GM21576 (cell line): ENCODE results near the gene PDIA2.
"Not testable (repeated sequence)": the region's sequence is repeated elsewhere in the genome, so short reads cannot be mapped to it uniquely, and the experiment has no call there.

Experiments used
- ATAC-seq: cut with Tn5 transposase; IDR thresholded peaks from one replicate; pipeline ENCODE4 v1.9.1; 2021; ENCODE audit warnings: mild to moderate bottlenecking, moderate library complexity; ENCODE audit not compliant: unreplicated experiment

Gene PDIA2

DNA sequence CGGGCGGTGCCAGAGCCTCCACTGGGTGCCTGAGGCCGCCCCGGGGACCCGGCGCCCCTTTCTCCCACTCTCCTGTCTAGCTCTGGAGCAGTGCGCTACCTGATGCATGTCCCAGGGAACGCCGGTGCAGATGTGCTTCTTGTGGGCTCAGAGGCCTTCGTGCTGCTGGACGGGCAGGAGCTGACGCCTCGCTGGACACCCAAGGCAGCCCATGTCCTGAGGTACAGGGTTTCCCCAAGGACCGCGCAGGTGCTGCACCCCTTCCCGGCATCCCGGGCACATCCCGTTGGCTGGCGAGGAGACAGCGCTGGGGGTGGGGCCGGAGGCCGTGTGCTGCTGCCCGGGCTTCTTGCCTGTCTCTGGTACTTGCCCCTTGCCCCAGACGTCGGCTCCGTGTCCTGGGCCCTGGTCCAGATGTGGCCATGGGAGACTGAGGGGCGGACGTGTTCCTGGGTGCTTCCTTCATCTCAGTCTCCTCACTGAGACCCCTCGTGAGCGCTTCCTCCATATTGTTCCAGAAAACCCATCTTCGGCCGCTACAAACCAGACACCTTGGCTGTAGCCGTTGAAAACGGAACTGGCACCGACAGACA lies 19.7 kb upstream of the PDIA2 start:
- no peak for ATAC-seq

- no peak for ATAC-seq
Measured at GRCh38 chr16:263944-264343, 19.0 kb upstream of the PDIA2 start.

- ATAC-seq: no peak
Measured at GRCh38 chr16:264440-264951, 18.5 kb upstream of the PDIA2 start.

GRCh38 chr16:265002-265529 lies 17.9 kb upstream of the PDIA2 start:
- no peak for ATAC-seq

DNA sequence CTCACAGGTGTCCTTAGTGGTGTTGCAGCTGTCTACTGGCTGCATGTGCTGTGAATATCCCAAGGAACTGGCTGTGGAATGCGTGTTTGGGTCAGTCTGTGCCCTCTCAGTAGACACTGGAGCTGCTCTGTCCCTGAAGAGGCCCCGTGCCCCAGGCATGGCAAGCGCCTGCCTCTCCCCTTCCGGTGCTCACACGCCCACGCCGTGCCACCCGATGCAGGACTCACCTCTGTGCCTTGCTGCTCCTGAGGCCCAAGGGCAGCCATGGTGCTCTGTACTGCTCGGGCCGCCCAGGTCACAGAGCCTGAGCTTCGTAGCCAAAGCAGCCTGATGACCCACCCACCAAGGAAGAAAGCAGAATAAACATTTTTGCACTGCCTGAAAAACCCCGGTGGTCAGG lies 17.3 kb upstream of the PDIA2 start:
- no peak for ATAC-seq

DNA sequence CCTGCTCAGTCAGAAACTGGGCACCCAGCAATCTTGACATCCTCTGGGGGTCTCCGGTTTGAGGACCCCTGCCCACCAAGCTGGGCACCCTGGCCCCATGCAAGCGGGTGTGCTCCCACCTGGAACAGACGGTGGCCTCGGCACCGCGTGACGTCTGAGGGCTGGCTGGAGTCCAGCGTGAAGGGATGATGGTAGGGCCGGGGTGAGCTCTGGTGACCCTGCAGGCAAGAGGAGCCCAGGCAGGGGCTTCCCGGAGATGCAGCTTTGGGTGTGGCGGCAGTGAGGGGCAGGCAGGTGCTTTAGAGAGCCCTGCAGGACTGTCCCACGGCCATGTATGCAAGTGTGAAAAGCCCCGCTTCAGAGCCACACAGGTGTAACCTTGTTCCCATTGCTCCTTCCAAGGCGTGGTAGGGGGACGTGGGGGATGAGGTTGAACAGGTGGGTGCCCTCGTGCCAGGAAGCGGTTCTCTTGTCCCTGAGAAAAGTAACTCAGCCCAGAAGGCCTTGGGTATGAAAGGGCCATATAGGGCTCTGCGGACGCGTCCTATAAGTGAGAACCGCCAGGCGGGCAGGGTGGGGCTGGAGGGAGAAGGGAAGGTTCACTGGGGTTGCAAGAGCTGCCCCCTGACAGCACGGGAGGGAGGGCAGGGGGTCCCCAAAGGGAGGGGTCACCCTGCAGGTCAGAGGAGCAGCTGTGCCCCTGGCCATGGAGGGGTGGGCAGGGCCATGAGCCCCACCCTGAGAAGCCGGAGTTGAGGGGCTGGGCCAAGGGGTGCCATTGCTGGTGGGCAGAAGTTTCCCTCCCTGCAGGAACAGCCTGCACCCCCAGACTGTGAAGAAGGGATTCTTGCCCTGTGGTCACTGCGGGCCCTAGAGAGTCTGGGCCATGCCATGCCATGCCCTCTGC lies 16.5 kb upstream of the PDIA2 start:
- no peak for ATAC-seq

GRCh38 chr16:267562-267961 lies 15.4 kb upstream of the PDIA2 start:
- not testable (repeated sequence) for ATAC-seq

GRCh38 chr16:268141-269053 lies 14.6 kb upstream of the PDIA2 start:
- ATAC-seq: no peak

- no peak for ATAC-seq
Measured at GRCh38 chr16:269061-269796, 13.7 kb upstream of the PDIA2 start.

GRCh38 chr16:270381-271255 lies 12.3 kb upstream of the PDIA2 start:
- ATAC-seq: no peak

DNA sequence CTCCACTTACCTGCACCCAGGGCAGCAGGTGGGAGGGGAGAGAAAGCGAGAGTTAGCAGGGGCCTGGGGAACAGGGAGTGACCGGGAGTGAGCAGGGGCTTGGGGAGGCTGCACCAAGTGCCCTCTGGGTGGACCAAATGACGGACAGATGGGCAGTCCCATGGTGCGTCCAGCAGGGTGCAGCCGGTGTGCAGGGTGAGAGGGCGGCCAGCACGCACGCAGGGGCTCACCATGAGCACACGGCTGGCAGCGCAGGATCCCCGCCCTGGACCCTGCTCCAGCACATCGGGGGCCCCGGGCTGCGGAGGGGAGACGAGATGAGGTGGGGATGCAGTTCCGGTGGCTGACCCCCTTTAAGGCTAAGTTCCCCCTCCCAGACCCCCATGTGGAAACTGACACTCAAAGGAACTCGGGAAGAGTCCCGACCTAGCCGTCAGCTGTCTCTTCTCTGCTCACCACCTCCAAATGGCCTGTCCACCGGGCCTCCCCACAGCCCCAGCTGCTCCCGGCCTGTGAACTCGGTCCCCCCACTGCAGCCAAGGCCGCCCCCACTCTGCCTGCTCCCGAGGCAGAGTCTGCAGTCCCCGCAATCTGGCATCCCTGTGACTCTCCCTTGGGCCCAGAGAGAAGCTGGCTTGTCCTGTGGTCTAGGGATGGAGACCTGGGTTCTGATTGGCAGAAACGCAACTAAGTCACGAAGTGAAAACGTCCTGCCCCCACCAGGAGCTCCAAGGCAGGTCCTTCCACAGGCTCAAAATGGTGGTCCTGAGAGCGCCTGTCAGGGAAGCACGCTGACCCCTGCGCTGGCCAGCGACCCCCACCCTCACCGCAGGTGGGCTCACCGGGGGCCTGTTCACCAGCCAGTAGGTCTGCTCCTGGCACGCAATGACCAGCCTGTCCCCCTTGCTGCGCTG lies 10.1 kb upstream of the PDIA2 start:
- ATAC-seq: no peak

- no peak for ATAC-seq
Measured at GRCh38 chr16:273547-274421, 9.2 kb upstream of the PDIA2 start.

DNA sequence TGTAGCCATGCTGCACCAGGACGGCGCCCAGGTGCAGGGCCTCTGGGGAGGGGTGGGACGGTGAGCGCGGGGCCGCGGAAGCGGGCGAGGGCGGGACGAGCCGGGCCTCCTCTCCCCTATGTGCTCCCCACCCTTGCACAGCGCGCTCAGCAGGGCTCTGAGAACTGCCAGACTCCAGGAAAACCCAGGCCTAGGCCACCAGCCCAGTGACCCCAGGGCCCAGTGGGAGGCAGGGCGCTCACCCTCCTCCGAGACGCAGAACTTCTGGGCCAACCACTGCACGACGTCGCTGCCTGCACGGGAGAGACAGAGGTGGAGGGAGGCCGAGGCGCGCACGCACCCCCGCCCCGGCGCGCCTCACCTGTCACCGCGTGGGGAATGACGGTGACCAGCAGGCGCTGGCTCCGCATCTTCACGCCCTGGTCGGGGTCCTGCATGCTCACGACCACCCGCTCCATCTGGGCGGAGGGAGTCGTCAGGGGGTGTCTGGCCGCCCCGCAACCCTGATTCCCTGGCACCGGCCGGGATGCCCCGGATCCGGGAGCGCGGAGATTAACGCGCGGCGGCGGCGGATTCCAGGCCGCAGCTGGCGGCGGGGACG lies 7.8 kb upstream of the PDIA2 start:
- no peak for ATAC-seq

DNA sequence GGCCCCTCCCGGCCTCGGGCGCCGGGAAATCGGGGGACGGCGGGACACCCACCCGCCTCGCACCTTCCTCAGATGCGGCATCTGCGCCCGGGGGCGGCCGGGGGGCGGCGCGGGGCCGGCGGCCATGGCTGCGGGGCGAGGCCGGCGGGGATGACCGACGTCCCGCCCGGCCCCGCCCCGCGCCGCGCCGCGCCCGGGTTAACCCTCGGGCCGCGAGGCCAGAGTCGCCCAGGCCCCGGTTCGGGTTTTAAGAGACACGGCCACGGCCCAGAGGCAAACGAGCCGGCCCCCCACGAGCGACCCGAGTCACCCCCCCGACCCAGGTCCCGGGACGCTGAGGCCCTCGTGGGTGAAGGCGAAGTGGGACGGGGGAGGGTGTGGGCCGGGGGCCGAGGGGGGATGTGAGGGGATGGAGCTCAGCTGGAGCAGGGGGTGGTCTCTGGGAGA lies 7.2 kb upstream of the PDIA2 start, which contains the start of gene RGS11:
TSS of gene RGS11 (minus strand) at position 159 of the 447 bp plus-strand sequence. CDS start at position 126, 33 bp downstream.
- ATAC-seq: no peak

GRCh38 chr16:276426-277077 lies 6.4 kb upstream of the PDIA2 start:
- ATAC-seq: no peak

- no peak for ATAC-seq
Measured at GRCh38 chr16:278863-279366, 4.0 kb upstream of the PDIA2 start.
